Measurements from ENCODE around the gene SLITRK1. TPM values are rescaled to one million over a fixed set of nuclear protein-coding genes. Genes with fewer than 3 reads are reported as not detected.

The SLITRK1 gene
- total and polyA plus RNA-seq, 2 donors (not counting 3 experiments of a cell fraction or from before 2014, with no cell fraction given) = not detected

DNA sequence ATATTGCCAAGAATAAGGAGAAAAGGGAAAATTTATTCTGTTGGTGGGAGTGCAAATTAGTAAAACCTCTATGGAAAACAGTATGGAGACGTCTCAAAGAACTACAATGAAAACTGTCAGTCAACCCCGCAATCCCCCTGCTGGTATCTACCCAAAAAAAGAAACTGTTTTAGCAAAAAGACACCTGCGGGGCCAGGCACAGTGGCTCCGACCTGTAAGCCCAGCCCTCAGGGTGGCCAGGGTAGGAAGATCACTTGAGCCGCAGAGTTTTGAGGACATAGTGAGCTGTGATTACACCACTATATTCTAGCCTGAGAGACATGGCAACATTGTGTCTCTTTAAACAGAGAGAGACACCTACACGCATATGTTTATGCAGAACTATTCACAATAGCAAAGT lies 37.5 kb upstream of the SLITRK1 start:
- Histone ChIP-seq H3K27ac (ENCODE audit: insufficient read depth, low read depth, low read length) (no peak overlapping the region), H3K4me3 (replicated peaks in 1 of 3; ENCODE audit: insufficient read depth in 1 of 3, low read depth in 1 of 3, low read length in 3 of 3) (no peak overlapping the region), H3K79me2 (ENCODE audit: control insufficient read depth, insufficient read depth, low read length) (no peaks in the 10 kb centered on the region), H3K9me1 (replicated peaks; ENCODE audit: control insufficient read depth, extremely low read depth, insufficient read depth, low read length) (no peaks in the 10 kb centered on the region), H3K4me1 (ENCODE audit: control insufficient read depth, extremely low read depth, insufficient read depth, low read length) (no peaks in the 10 kb centered on the region), H4K20me1 (replicated peaks; ENCODE audit: control insufficient read depth, extremely low read depth, insufficient read depth, low read length) (no peaks in the 10 kb centered on the region), H3K4me2 (ENCODE audit: insufficient read depth, low read length) (no peak overlapping the region), H2AFZ (ENCODE audit: low read depth, low read length) (no peak overlapping the region), H3K36me3 (ENCODE audit: control insufficient read depth in 2 of 2, extremely low read depth in 1 of 2, insufficient read depth in 2 of 2, low read length in 2 of 2) (no peaks in the 10 kb centered on the region), H3K9me3 (replicated peaks; ENCODE audit: control insufficient read depth, insufficient read depth, low read length) (no peaks in the 10 kb centered on the region), H3K9ac (replicated peaks; ENCODE audit: extremely low read depth, insufficient read depth, low read length) (no peak overlapping the region), H3K27me3 (ENCODE audit: control insufficient read depth in 2 of 2, insufficient read depth in 2 of 2, low read length in 2 of 2) (no peaks in the 10 kb centered on the region)
- no TSS peak for BruUV-seq (replicated peaks)
- DNase-seq (ENCODE audit: low read depth, low spot score) = no peak
- intact Hi-C loops (cut with micrococcal nuclease) (no loop called here), dilution Hi-C loops (cut with MboI; ENCODE audit: extremely low pct_ligation_motif_present, low sequenced_read_pairs) (no loop called here)
- ChIA-PET CTCF (no interaction called here), POLR2A (no interaction called here)
- TF ChIP-seq GATA2 (IDR thresholded peaks at IDR 0.05; ENCODE audit: insufficient read depth, insufficient read length, low read depth, low read length) (no peak), CTCF (IDR thresholded peaks at IDR 0.05; ENCODE audit: extremely low read depth in 1 of 2, insufficient read depth in 1 of 2, low read depth in 1 of 2, low read length in 2 of 2) (no peak), EZH2 (IDR thresholded peaks at IDR 0.05; ENCODE audit: borderline replicate concordance, low read depth, low read length, severe bottlenecking) (no peak), JUN (IDR thresholded peaks at IDR 0.05; ENCODE audit: borderline replicate concordance, insufficient read depth, insufficient read length, low read depth) (no peak), POLR2A (IDR thresholded peaks at IDR 0.05; ENCODE audit: low read depth, low read length) (no peak), MYC (IDR thresholded peaks at IDR 0.05; ENCODE audit: low read depth, low read length) (no peak), POLR2AphosphoS5 (IDR thresholded peaks at IDR 0.05; ENCODE audit: insufficient read depth, low read depth, low read length) (no peak), FOS (IDR thresholded peaks at IDR 0.05; ENCODE audit: borderline replicate concordance, insufficient read depth, low read length) (no peak)
- TF ChIP-seq, protein P1, sequence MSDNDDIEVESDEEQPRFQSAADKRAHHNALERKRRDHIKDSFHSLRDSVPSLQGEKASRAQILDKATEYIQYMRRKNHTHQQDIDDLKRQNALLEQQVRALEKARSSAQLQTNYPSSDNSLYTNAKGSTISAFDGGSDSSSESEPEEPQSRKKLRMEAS (IDR thresholded peaks at IDR 0.05; ENCODE audit: insufficient read depth, insufficient read length) = no peak
- no peak for FAIRE-seq

All from endothelial cell of umbilical vein (primary cell).